Measurements from ENCODE around the gene GRK5.

The GRK5 gene

GRCh38 chr10:119443970-119444660 lies 236.7 kb downstream of the GRK5 start:
- no peak for DNase-seq (ENCODE audit: low read depth)

- no peak for DNase-seq (ENCODE audit: low read depth)
Observed at GRCh38 chr10:119444866-119445265, 237.5 kb downstream of the GRK5 start.

GRCh38 chr10:119445311-119445934 lies 238.1 kb downstream of the GRK5 start:
- DNase-seq (ENCODE audit: low read depth): peak; percentile 69

GRCh38 chr10:119445935-119446317 lies 238.6 kb downstream of the GRK5 start:
- DNase-seq (ENCODE audit: low read depth): no peak

GRCh38 chr10:119446441-119447277 lies 239.3 kb downstream of the GRK5 start:
- no peak for DNase-seq (ENCODE audit: low read depth)

- no peak for DNase-seq (ENCODE audit: low read depth)
Observed at GRCh38 chr10:119447421-119447820, 240.1 kb downstream of the GRK5 start.

GRCh38 chr10:119447823-119448546 lies 240.6 kb downstream of the GRK5 start:
- no peak for DNase-seq (ENCODE audit: low read depth)

GRCh38 chr10:119448628-119449584 lies 241.5 kb downstream of the GRK5 start:
- no peak for DNase-seq (ENCODE audit: low read depth)

- DNase-seq (ENCODE audit: low read depth): no peak
Observed at GRCh38 chr10:119449760-119450461, 242.5 kb downstream of the GRK5 start.

GRCh38 chr10:119450606-119451299 lies 243.4 kb downstream of the GRK5 start:
- no peak for DNase-seq (ENCODE audit: low read depth)

- DNase-seq (ENCODE audit: low read depth): no peak
Observed at GRCh38 chr10:119451300-119451896, 244.0 kb downstream of the GRK5 start.

- DNase-seq (ENCODE audit: low read depth): no peak
Observed at GRCh38 chr10:119452396-119452795, 245.0 kb downstream of the GRK5 start.

GRCh38 chr10:119453313-119453712 lies 245.9 kb downstream of the GRK5 start:
- DNase-seq (ENCODE audit: low read depth): no peak

- no peak for DNase-seq (ENCODE audit: low read depth)
Observed at GRCh38 chr10:119454316-119454715, 246.9 kb downstream of the GRK5 start.

GRCh38 chr10:119454990-119455389 lies 247.6 kb downstream of the GRK5 start:
- no peak for DNase-seq (ENCODE audit: low read depth)

- DNase-seq (ENCODE audit: low read depth): no peak
Observed at GRCh38 chr10:119455609-119456434, 248.5 kb downstream of the GRK5 start.

- DNase-seq (ENCODE audit: low read depth): no peak
Observed at GRCh38 chr10:119456435-119456810, 249.1 kb downstream of the GRK5 start.

- no peak for DNase-seq (ENCODE audit: low read depth)
Observed at GRCh38 chr10:119457966-119458766, 250.8 kb downstream of the GRK5 start.
